ENCODE results near the gene MYH9. TPM values are rescaled to one million over a fixed set of nuclear protein-coding genes. Genes with fewer than 3 reads are reported as not detected.
A peak's percentile ranks its signal among the peaks of the same experiment; 100 is the strongest.

MYH9 gene
- polyA plus RNA-seq, 1 of the 3 experiments (the other 2 are of a cell fraction): 303 TPM

GRCh38 chr22:36341640-36342041, 46.1 kb downstream of the MYH9 start:
- peaks cover 100% of the 10 kb centered on the region for H3K79me2 ChIP-seq (ENCODE audit: insufficient read depth)
- H3K27me3 ChIP-seq (ENCODE audit: insufficient read depth): no peaks in the 10 kb centered on the region
- H3K9me2 ChIP-seq: no peaks in the 10 kb centered on the region
- peak overlapping the region in 1 of 2 experiments; percentile 98; a peak in 2 of 4 replicates for H3K27ac ChIP-seq (ENCODE audit: low read depth in 2 of 2, low read length in 1 of 2)
- no peaks in the 10 kb centered on the region for H3K9me3 ChIP-seq
- ChIA-PET CTCF (no interaction called here), POLR2A (no interaction called here)
- H3K36me3 ChIP-seq (replicated peaks in 1 of 2; ENCODE audit: control insufficient read depth in 1 of 2, insufficient read depth in 2 of 2, low read length in 1 of 2): peaks cover 48 to 90% of the 10 kb centered on the region in 2 experiments
- 90% methylated on average over 8 of the region's 10 CpGs for WGBS (ENCODE audit: low lambda C conversion rate)
- no peak overlapping the region for H3K9ac ChIP-seq
- no peak for DNase-seq
- no peak for TF ChIP-seq PBX3 (IDR thresholded peaks at IDR 0.05)
- TF ChIP-seq TAF1 (IDR thresholded peaks at IDR 0.05; ENCODE audit: borderline replicate concordance, low read depth, low read length): no peak
- TF ChIP-seq USF2 (IDR thresholded peaks at IDR 0.05; ENCODE audit: borderline replicate concordance, low read depth, low read length): no peak
- TF ChIP-seq MXI1 (IDR thresholded peaks at IDR 0.05; ENCODE audit: low read depth, low read length): no peak
- no peak for TF ChIP-seq CHD2 (IDR thresholded peaks at IDR 0.05; ENCODE audit: low read length, partially characterized antibody)
- no peak for TF ChIP-seq REST (IDR thresholded peaks at IDR 0.05; ENCODE audit: low read depth, low read length)
- no peak for TF ChIP-seq FOXM1 (IDR thresholded peaks at IDR 0.05; ENCODE audit: low read depth)
- no peak for TF ChIP-seq IRF3 (IDR thresholded peaks at IDR 0.05; ENCODE audit: low read depth, low read length)
- no peak for TF ChIP-seq GATA2 (CRISPR knock-in tag; IDR thresholded peaks at IDR 0.05)
- TF ChIP-seq POLR2AphosphoS5 (IDR thresholded peaks at IDR 0.05; ENCODE audit: low read depth, low read length): no peak
- no peak for TF ChIP-seq RAD21 (IDR thresholded peaks at IDR 0.05; ENCODE audit: low read length)
- no peak for TF ChIP-seq EP300 (IDR thresholded peaks at IDR 0.05; ENCODE audit: borderline replicate concordance in 1 of 2, low read depth in 1 of 2, low read length in 1 of 2)
- no peak for TF ChIP-seq JUND (IDR thresholded peaks at IDR 0.05)
- no peak for TF ChIP-seq TEAD4 (IDR thresholded peaks at IDR 0.05; ENCODE audit: borderline replicate concordance, insufficient read depth)
- no peak for TF ChIP-seq SIN3A (IDR thresholded peaks at IDR 0.05; ENCODE audit: borderline replicate concordance, low read depth, low read length)
- TF ChIP-seq RXRA (IDR thresholded peaks at IDR 0.05; ENCODE audit: borderline replicate concordance, low read depth): no peak
- no peak for TF ChIP-seq USF1 (IDR thresholded peaks at IDR 0.05; ENCODE audit: borderline replicate concordance, low read depth)
- no peak for TF ChIP-seq MEF2A (IDR thresholded peaks at IDR 0.05; ENCODE audit: borderline replicate concordance, low read depth)
- H4K20me1 ChIP-seq (ENCODE audit: insufficient read depth): peaks cover 92% of the 10 kb centered on the region
- no peak overlapping the region for H3K4me2 ChIP-seq
- H3F3A ChIP-seq (replicated peaks; ENCODE audit: insufficient read depth): peaks cover 89% of the 10 kb centered on the region
- H3K4me3 ChIP-seq (ENCODE audit: low read depth in 2 of 2, low read length in 1 of 2): no peak overlapping the region
- peaks cover 3 to 34% of the 10 kb centered on the region in 2 experiments; a peak in 3 of 4 replicates for H3K4me1 ChIP-seq (ENCODE audit: control insufficient read depth in 1 of 2, insufficient read depth in 2 of 2, low read depth in 1 of 2, low read length in 1 of 2)
- H2AFZ ChIP-seq (ENCODE audit: low read depth): no peak overlapping the region

All from SK-N-SH (cell line).